Anterior cingulate cortex (tissue), 58 donors: ENCODE data around the gene POGK.
A peak's percentile ranks its signal among the peaks of the same experiment; 100 is the strongest.

Experiments
- DNase-seq, 58 donors: peaks; one replicate each; lab custom pipeline; 2025; lab: John Stamatoyannopoulos, UW

The POGK gene

GRCh38 chr1:166889776-166890175, 50.5 kb downstream of the POGK start:
- no peak for DNase-seq

GRCh38 chr1:166895766-166896165, 56.5 kb downstream of the POGK start:
- DNase-seq: no peak

- DNase-seq: no peak
Measured at GRCh38 chr1:166899769-166900168, 60.5 kb downstream of the POGK start.

GRCh38 chr1:166900987-166901386, 61.7 kb downstream of the POGK start:
- DNase-seq: no peak

GRCh38 chr1:166902279-166902678, 63.0 kb downstream of the POGK start:
- DNase-seq: no peak

- no peak for DNase-seq
Measured at GRCh38 chr1:166903232-166903631, 64.0 kb downstream of the POGK start.

- no peak for DNase-seq
Measured at GRCh38 chr1:166905136-166905535, 65.9 kb downstream of the POGK start.

- DNase-seq: peak in 2 of 58 donors; percentile 5 to 8
Measured at GRCh38 chr1:166905900-166906299, 66.6 kb downstream of the POGK start.
